Measurements from ENCODE around the gene ZNRF2. TPM values are rescaled to one million over a fixed set of nuclear protein-coding genes. Genes with fewer than 3 reads are reported as not detected.
"Not testable (repeated sequence)": the region's sequence is repeated elsewhere in the genome, so short reads cannot be mapped to it uniquely, and the experiment has no call there.

ZNRF2 gene
- total RNA-seq, 4 donors from 2014 or later: 60.8 to 83.0 (median 69.6) TPM

GRCh38 chr7:30264052-30264451 lies 20.3 kb upstream of the ZNRF2 start:
- intact Hi-C loops (cut with DNase I; ENCODE audit: low total_unique reads): no loop called here
- TF ChIP-seq CTCF (IDR thresholded peaks at IDR 0.05) (no peak), POLR2A (IDR thresholded peaks at IDR 0.05) (no peak), EP300 (IDR thresholded peaks at IDR 0.05; ENCODE audit: low read depth) (no peak), POLR2AphosphoS5 (IDR thresholded peaks at IDR 0.05) (no peak)
- H3K27me3 ChIP-seq: no peaks in the 10 kb centered on the region
- H3K36me3 ChIP-seq: no peaks in the 10 kb centered on the region
- H3K4me1 ChIP-seq: peaks cover 0 to 4% (median 0%) of the 10 kb centered on the region in 4 donors
- H3K9me3 ChIP-seq: no peaks in the 10 kb centered on the region
- H3K4me3 ChIP-seq: no peak overlapping the region
- no peak overlapping the region for H3K27ac ChIP-seq
- in situ Hi-C loops (cut with MboI; ENCODE audit: low pct_ligation_motif_present in 1 of 4, low pct_unique_long_range_greater_than_20kb in 1 of 4, low sequenced_read_pairs in 3 of 4): loop anchor here in 1 of 4 donors (25.0 kb wide), 1 partner anchor 298 kb away; no protein-coding TSS in a partner anchor
- no peak for DNase-seq
- 77 to 90% methylated on average over 4 of the region's 4 CpGs for WGBS, 2 donors (ENCODE audit: low coverage in 1 of 2)

GRCh38 chr7:30265189-30265588 lies 19.2 kb upstream of the ZNRF2 start:
- H3K9me3 ChIP-seq; H3K27me3 ChIP-seq; H3K36me3 ChIP-seq; DNase-seq; H3K4me1 ChIP-seq; H3K4me3 ChIP-seq; H3K27ac ChIP-seq; intact Hi-C loops (cut with DNase I; ENCODE audit: low total_unique reads): not testable (repeated sequence)
- in situ Hi-C loops (cut with MboI; ENCODE audit: low pct_ligation_motif_present in 1 of 4, low pct_unique_long_range_greater_than_20kb in 1 of 4, low sequenced_read_pairs in 3 of 4): loop anchor here in 1 of 4 donors (25.0 kb wide), 1 partner anchor 297 kb away; no protein-coding TSS in a partner anchor
- 99 to 100% methylated on average over 1 to 4 of the region's 4 CpGs for WGBS, 2 donors (ENCODE audit: low coverage in 1 of 2)

- intact Hi-C loops (cut with DNase I; ENCODE audit: low total_unique reads): no loop called here
- in situ Hi-C loops (cut with MboI; ENCODE audit: low pct_ligation_motif_present in 1 of 4, low pct_unique_long_range_greater_than_20kb in 1 of 4, low sequenced_read_pairs in 3 of 4): loop anchor here in 1 of 4 donors (25.0 kb wide), 1 partner anchor 296 kb away; no protein-coding TSS in a partner anchor
- Histone ChIP-seq H3K27me3 (no peaks in the 10 kb centered on the region), H3K36me3 (no peaks in the 10 kb centered on the region), H3K4me1 (peaks cover 0 to 4% (median 0%) of the 10 kb centered on the region in 4 donors), H3K9me3 (no peaks in the 10 kb centered on the region), H3K4me3 (no peak overlapping the region), H3K27ac (no peak overlapping the region)
- no peak for TF ChIP-seq POLR2AphosphoS5 (IDR thresholded peaks at IDR 0.05)
- no peak for TF ChIP-seq EP300 (IDR thresholded peaks at IDR 0.05; ENCODE audit: low read depth)
- TF ChIP-seq CTCF (IDR thresholded peaks at IDR 0.05): no peak
- TF ChIP-seq POLR2A (IDR thresholded peaks at IDR 0.05): no peak
- DNase-seq: no peak
- 56 to 64% methylated on average over 1 of the region's 1 CpG for WGBS, 2 donors (ENCODE audit: low coverage in 1 of 2)
These were observed 17.7 kb upstream of the ZNRF2 start for GRCh38 chr7:30266686-30267085.

- intact Hi-C loops (cut with DNase I; ENCODE audit: low total_unique reads) (no loop called here), in situ Hi-C loops (cut with MboI; ENCODE audit: low pct_ligation_motif_present in 1 of 4, low pct_unique_long_range_greater_than_20kb in 1 of 4, low sequenced_read_pairs in 3 of 4) (loop anchor here in 1 of 4 donors (25.0 kb wide), 1 partner anchor 294 kb away; no protein-coding TSS in a partner anchor)
- Histone ChIP-seq H3K36me3 (no peaks in the 10 kb centered on the region), H3K27ac (no peak overlapping the region), H3K4me3 (no peak overlapping the region), H3K9me3 (no peaks in the 10 kb centered on the region), H3K4me1 (peaks cover 0 to 6% (median 0%) of the 10 kb centered on the region in 4 donors), H3K27me3 (no peaks in the 10 kb centered on the region)
- DNase-seq: no peak
- 87 to 88% methylated on average over 5 to 6 of the region's 6 CpGs for WGBS, 2 donors (ENCODE audit: low coverage in 1 of 2)
- no peak for TF ChIP-seq POLR2A (IDR thresholded peaks at IDR 0.05)
- no peak for TF ChIP-seq EP300 (IDR thresholded peaks at IDR 0.05; ENCODE audit: low read depth)
- TF ChIP-seq POLR2AphosphoS5 (IDR thresholded peaks at IDR 0.05): no peak
- no peak for TF ChIP-seq CTCF (IDR thresholded peaks at IDR 0.05)
These were observed 15.8 kb upstream of the ZNRF2 start for GRCh38 chr7:30268586-30268985.

GRCh38 chr7:30269490-30269889 lies 14.9 kb upstream of the ZNRF2 start:
- in situ Hi-C loops (cut with MboI; ENCODE audit: low pct_ligation_motif_present in 1 of 4, low pct_unique_long_range_greater_than_20kb in 1 of 4, low sequenced_read_pairs in 3 of 4): loop anchor here in 1 of 4 donors (25.0 kb wide), 1 partner anchor 293 kb away; no protein-coding TSS in a partner anchor
- intact Hi-C loops (cut with DNase I; ENCODE audit: low total_unique reads): no loop called here
- H3K4me1 ChIP-seq: peaks cover 0 to 6% (median 0%) of the 10 kb centered on the region in 4 donors
- WGBS, 2 donors (ENCODE audit: low coverage in 1 of 2): 30 to 52% methylated on average over 2 of the region's 2 CpGs
- H3K9me3 ChIP-seq: no peaks in the 10 kb centered on the region
- TF ChIP-seq CTCF (IDR thresholded peaks at IDR 0.05) (no peak), POLR2AphosphoS5 (IDR thresholded peaks at IDR 0.05) (no peak), POLR2A (IDR thresholded peaks at IDR 0.05) (no peak), EP300 (IDR thresholded peaks at IDR 0.05; ENCODE audit: low read depth) (no peak)
- DNase-seq: no peak
- H3K36me3 ChIP-seq: no peaks in the 10 kb centered on the region
- H3K27ac ChIP-seq: no peak overlapping the region
- no peak overlapping the region for H3K4me3 ChIP-seq
- no peaks in the 10 kb centered on the region for H3K27me3 ChIP-seq

All from transverse colon (tissue), 4 donors.